T-helper 1 cell treated with Interleukin-12 subunit alpha and Interleukin-12 subunit beta and Interleukin-4 antibody, amounts not matched to agents 30 μg/mL and 1 μg/mL, for 36 hours (primary cell): Measurements from ENCODE around the gene ZNF296.

ENCODE experiments used
- H3K27ac Mint-ChIP-seq: one replicate; pipeline ENCODE4 v1.8.0; 2021; ENCODE audit warnings: mild to moderate bottlenecking, mixed read lengths
- H3K27me3 Mint-ChIP-seq: one replicate; pipeline ENCODE4 v1.8.0; 2021; ENCODE audit warnings: low read depth, mixed read lengths
- H3K36me3 Mint-ChIP-seq: one replicate; pipeline ENCODE4 v1.8.0; 2021; ENCODE audit warnings: low read depth, mixed read lengths
- H3K4me1 Mint-ChIP-seq: one replicate; pipeline ENCODE4 v1.8.0; 2021; ENCODE audit warnings: low read depth, mixed read lengths
- H3K4me3 Mint-ChIP-seq: one replicate; pipeline ENCODE4 v1.8.0; 2021; ENCODE audit warnings: mild to moderate bottlenecking, moderate library complexity, mixed read lengths
- H3K9me3 Mint-ChIP-seq: one replicate; pipeline ENCODE4 v1.8.0; 2021; ENCODE audit warnings: mixed read lengths

The ZNF296 gene

DNA sequence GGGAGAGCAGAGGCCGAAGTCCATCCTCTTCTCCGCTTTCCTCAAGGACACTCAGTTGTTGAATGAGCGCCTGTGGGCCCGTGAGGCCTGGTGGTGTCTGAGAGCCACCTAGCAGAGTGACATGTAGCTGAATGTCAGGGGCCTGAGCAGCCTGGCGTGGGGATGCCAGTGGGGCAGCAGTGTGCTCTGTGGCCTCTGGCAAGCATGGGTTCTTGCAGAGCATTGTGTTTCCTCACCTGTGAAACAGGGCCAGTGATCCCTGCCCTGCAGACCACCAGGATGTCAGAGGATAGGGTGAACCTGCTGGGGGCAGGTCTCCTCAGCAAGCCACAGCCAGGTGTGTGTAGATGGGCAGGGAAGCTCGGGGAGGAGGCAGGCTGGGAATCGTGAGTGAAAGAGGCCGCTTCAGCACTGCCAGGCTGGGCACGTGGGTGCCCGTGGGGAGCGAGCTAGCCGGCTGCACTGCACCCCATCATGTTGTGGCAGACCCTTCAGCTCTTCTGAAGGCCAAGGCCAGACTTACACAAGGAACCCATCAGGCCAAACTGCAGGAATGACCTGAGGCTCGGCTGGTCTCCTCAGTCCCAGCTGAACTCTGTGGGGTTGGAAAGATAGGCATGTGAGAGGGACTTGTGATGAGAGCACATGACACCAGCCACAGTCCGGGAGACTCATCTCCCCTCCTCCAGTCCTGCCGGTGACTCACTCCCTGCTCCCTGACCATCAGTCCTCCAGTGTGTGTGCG is 21.7 kb upstream of the ZNF296 start:
- Mint-ChIP-seq H3K36me3 (peaks cover 5% of the 10 kb centered on the region), H3K27me3 (no peaks in the 10 kb centered on the region), H3K27ac (no peak overlapping the region), H3K4me3 (no peak overlapping the region), H3K4me1 (peaks cover 32% of the 10 kb centered on the region), H3K9me3 (no peaks in the 10 kb centered on the region)

DNA sequence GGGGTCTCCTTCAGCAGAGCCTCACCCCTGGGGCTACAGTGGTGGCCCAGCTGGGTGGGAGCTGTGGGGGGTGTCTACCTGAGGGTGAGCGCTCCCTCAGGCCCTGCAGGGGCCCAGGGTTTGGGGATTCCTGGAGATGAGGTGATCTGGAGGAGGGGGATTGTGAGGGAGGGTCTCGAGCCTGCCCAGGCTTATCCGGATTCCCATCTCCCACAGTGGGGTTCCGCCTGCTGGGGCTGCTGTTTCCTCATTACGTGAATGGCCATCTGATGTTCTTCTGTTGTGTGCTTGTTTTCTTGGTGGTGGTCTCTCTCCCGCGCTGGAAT is 21.1 kb upstream of the ZNF296 start:
- H3K27me3 Mint-ChIP-seq, result no peaks in the 10 kb centered on the region
- H3K4me3 Mint-ChIP-seq, result no peak overlapping the region
- no peaks in the 10 kb centered on the region for H3K9me3 Mint-ChIP-seq
- peaks cover 5% of the 10 kb centered on the region for H3K36me3 Mint-ChIP-seq
- H3K4me1 Mint-ChIP-seq, result peaks cover 32% of the 10 kb centered on the region
- H3K27ac Mint-ChIP-seq, result no peak overlapping the region

DNA sequence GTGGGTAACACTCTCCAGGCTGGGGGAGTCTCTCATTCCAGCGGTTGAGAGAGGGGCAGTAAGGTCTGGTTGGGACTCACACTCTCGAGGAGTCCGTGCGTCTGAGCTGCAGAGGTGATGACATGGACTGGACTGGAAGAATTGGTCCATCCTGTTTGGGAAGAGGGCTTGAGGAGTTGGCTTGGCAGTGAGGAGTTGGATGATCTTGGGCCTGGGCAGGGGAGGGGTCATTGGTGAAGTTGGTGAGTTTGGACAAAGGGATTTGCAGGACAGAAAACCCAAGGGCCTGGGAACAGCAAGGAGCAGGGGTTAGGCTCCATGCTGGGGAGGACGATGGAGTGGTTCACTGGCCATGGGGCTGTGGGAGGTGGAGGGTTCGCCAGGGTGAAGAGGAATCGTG is 20.4 kb upstream of the ZNF296 start:
- Mint-ChIP-seq H3K4me3 (no peak overlapping the region), H3K9me3 (no peaks in the 10 kb centered on the region), H3K36me3 (peaks cover 7% of the 10 kb centered on the region), H3K27ac (no peak overlapping the region), H3K4me1 (peaks cover 35% of the 10 kb centered on the region), H3K27me3 (no peaks in the 10 kb centered on the region)

DNA sequence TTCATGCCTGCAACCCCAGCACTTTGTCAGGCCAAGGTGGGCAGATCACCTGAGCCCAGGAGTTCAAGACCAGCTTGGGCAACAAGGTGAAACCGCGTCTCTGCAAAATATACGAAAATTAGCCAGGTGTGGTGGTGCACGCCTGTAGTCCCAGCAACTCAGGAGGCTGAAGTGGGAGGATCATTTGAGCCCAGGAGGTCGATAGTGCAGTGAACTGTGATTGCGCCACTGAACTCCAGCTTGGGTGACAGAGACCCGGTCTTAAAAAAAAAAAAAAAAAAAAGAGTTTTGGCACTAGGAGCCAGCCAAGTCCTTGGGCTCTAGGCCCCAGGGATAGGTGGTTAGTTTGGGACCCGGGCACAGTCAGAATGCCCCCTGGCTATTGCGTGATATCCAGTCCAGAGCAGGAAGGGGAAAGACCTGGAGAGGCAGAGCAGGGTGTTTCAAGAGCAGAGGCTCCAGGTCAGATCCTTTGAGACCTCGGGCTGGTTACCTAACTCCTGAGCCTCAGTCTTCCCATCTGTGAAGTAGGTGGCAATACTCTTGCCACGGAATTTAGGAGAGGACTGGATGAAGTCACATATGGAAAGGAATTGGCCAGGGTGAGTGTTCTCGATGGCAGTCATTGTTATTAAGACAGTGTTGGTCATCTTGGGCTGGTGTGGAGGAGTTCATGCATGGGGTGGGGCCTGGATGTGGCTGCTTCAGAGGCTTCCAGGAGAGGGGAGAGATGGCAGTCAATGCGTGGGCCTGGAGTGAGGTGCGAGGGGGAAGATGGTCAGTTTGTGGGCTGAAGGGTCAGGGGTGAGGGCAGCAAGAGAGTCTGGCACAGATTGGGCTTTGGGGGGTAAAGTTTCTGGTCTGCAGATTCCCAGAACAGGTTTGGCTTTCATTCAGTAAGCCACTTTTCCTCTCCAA is 19.5 kb upstream of the ZNF296 start:
- H3K36me3 Mint-ChIP-seq, result peaks cover 12% of the 10 kb centered on the region

DNA sequence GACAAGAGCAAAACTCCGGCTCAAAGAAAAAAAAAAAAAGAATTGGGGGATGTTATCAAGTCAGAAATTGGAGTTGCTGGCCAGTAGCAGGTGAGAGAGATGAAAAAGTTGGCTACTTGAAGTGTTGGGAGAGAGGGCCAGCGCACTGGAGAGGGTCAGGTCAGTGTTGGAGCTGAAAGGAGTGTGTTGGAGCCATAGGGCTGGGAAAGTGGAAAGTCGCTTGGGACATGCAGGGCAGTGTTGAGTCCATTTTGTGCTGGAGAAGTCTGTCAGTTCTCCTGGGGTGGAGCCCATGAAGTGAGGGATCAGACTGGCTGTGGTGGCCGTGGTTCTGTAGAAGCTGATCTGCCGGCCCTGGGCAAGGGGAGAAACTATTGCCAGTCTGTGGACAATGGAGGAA is 18.4 kb upstream of the ZNF296 start:
- peaks cover 2% of the 10 kb centered on the region for H3K9me3 Mint-ChIP-seq
- no peaks in the 10 kb centered on the region for H3K27me3 Mint-ChIP-seq
- peaks cover 41% of the 10 kb centered on the region for H3K4me1 Mint-ChIP-seq
- H3K36me3 Mint-ChIP-seq, result peaks cover 15% of the 10 kb centered on the region
- peak overlapping the region; percentile 86 for H3K4me3 Mint-ChIP-seq
- peak overlapping the region; percentile 28 for H3K27ac Mint-ChIP-seq

More for the DNA sequence above, 19.5 kb upstream of the ZNF296 start:
- Mint-ChIP-seq H3K4me3 (no peak overlapping the region), H3K4me1 (peaks cover 41% of the 10 kb centered on the region), H3K27me3 (no peaks in the 10 kb centered on the region), H3K27ac (peak overlapping the region; percentile 22), H3K9me3 (peaks cover 2% of the 10 kb centered on the region)

DNA sequence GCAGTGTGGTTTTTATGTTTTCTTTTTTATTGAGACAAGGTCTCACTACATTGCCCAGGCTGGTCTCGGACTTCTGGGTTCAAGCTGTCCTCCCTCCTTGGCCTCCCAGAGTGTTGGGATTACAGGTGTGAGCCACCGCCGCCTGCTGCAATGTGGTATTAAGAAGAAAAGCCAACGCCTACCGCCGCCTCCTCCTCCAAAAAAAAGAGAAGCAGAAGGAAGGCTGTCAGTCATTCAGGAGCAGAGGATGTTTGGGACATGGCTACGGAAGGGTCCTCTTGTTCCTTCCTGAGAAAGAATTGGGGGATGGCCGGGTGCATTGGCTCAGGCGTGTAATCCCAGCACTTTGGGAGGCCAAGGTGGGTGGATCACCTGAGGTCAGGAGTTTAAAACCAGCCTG is 17.9 kb upstream of the ZNF296 start:
- Mint-ChIP-seq H3K4me1 (peaks cover 41% of the 10 kb centered on the region), H3K4me3 (peak overlapping the region; percentile 86), H3K36me3 (peaks cover 14% of the 10 kb centered on the region), H3K27ac (peak overlapping the region; percentile 79), H3K9me3 (peaks cover 2% of the 10 kb centered on the region), H3K27me3 (no peaks in the 10 kb centered on the region)

DNA sequence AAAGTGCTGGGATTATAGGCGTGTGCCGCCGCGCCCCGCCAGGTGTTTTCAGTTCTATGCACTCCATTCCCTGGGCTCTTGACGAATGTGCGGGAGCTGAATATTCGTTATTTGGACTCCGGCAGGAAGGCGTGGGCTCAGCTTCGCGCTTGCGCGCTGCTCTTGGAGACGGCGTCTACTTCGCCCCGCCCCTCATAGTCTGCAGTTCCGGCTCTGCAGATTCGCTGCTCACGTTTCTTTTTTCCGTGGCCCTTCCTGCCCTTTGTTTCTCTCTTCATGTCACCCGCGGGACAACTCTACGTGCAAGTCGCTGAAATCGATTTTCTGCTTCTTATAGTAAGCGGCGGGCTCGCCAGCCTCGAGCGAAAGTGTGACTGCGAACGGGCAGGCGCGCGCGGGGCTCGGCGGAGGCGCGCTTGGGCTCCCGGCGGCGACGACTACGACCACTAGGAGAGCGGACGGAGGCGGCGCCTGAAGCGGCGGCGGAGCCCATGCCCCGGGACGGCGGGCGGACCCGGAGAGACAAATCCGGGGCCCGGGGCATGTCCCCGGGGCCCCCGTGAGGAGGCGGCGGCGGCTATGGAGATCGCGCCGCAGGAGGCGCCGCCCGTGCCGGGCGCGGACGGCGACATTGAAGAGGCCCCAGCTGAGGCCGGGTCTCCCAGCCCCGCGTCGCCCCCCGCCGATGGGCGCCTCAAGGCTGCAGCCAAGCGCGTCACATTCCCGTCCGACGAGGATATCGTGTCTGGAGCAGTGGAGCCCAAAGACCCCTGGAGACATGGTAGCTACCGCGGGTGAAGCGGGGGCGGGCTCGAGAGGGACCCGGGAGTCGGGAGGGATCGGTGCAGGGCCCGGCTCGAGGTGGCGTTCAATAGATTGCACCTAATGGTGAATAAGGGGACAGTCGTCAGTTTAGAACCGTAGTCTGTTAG is 16.7 kb upstream of the ZNF296 start, which contains the start of gene PPP1R37:
Gene PPP1R37 (plus strand): TSS at position 433 of the 932 bp plus-strand sequence. CDS start 147 bp downstream, at position 580.
- Mint-ChIP-seq H3K27me3 (no peaks in the 10 kb centered on the region), H3K36me3 (peaks cover 14% of the 10 kb centered on the region), H3K4me3 (peak within 1 kb of the TSS; percentile 86), H3K4me1 (peaks cover 45% of the 10 kb centered on the region), H3K9me3 (peaks cover 2% of the 10 kb centered on the region), H3K27ac (peak within 1 kb of the TSS; percentile 94)

DNA sequence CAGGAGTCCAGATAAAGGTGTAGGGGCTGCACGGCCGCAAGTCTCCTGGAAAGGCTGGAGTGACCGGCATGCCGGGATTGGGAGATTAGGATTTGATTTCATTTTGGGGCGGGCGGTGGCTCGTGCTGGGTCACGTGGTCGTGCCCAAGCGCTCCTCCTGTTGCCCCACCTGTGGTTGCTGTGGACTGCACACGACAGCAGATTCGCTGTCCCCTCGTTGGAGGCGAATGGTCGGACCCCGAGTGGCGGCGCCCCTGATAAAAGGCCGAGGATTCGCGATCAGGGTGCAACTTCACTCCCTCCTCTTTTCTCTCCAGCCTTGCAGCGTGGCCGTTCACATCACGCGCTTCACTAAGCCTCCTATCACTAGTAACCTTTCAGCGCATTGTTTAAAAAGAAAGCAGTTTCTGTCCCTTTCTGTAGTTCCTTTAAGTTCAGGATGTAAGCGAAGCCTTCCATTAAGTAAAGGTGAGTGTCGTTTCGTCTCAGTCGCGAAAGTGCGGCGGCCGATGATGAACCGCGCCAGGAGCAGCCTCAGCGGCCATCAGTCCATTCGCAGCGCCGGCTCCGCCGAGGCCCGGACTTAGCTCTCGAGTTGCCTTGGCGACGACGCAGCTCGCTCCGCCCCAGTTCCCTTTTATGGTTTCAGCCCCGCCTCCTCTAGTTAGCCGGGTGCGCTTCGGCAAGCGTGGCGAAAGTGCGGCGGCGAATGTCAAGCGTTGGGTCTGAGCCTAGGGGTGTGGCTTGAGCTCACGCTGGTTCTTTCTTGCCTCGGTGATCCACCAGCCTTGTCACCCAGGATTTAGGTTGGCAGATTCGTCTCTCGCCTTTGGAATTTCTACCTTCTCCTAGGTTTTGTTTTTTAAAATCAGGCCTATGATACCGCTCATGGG is 15.0 kb upstream of the ZNF296 start:
- Mint-ChIP-seq H3K36me3 (peaks cover 16% of the 10 kb centered on the region), H3K27me3 (no peaks in the 10 kb centered on the region), H3K4me3 (peak overlapping the region; percentile 86), H3K27ac (peak overlapping the region; percentile 94), H3K9me3 (peaks cover 2% of the 10 kb centered on the region), H3K4me1 (peaks cover 45% of the 10 kb centered on the region)

DNA sequence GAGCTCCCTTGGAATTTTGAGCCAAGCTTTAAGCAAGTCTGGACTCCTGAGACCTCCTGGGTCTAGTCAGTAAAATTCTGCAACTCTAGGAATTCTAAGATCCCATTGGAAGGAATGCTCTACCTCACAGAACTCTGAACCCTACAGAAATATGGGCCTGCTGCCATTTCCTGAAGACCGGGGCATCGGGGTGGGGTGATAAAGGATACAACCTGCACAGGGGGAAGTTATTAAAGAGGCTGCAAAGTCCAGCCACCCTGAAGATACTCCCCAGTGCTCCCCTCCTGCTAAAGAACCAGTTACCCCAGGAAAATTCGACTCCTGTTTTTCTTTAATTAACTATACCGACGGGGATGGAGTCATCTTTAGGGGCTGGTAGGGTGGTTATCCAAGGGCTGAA is 14.3 kb upstream of the ZNF296 start:
- Mint-ChIP-seq H3K4me1 (peaks cover 41% of the 10 kb centered on the region), H3K9me3 (peaks cover 2% of the 10 kb centered on the region), H3K4me3 (no peak overlapping the region), H3K36me3 (peaks cover 16% of the 10 kb centered on the region), H3K27me3 (no peaks in the 10 kb centered on the region), H3K27ac (no peak overlapping the region)

DNA sequence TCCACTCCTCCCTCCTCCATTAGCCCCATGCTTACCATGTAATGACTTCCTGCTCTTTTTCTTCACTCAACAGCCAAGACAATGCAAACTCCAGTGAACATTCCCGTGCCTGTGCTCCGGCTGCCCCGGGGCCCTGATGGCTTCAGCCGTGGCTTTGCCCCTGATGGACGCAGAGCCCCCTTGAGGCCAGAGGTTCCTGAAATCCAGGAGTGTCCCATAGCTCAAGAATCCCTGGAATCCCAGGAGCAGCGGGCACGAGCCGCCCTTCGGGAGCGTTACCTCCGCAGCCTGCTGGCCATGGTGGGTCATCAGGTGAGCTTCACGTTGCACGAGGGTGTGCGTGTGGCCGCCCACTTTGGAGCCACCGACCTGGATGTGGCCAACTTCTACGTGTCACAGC is 13.8 kb upstream of the ZNF296 start:
- H3K4me1 Mint-ChIP-seq, result peaks cover 41% of the 10 kb centered on the region

DNA sequence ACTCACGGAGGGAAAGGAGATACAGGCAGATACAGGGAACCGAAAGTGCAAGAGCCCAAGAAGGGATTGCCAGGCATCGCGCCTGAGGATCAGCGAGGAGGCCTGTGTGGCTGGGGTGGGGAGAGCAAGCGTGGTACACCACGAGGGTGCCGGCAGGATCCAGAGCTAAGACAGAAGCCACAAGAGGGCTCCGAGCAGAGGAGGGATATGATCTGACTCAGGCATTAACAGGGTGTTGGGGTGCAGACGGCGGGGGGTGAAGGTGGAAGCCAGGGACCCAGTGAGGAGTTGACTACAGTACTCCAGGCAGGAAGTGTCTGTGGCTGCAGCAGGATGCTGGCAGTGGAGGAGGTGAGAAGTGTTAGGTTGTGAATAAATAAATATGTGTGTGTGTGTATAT is 11.3 kb upstream of the ZNF296 start:
- Mint-ChIP-seq H3K4me1 (peaks cover 26% of the 10 kb centered on the region), H3K36me3 (peaks cover 18% of the 10 kb centered on the region), H3K27ac (peak overlapping the region; percentile 93), H3K4me3 (peak overlapping the region; percentile 82), H3K27me3 (no peaks in the 10 kb centered on the region), H3K9me3 (peaks cover 2% of the 10 kb centered on the region)

More for the DNA sequence above, 13.8 kb upstream of the ZNF296 start:
- Mint-ChIP-seq H3K27me3 (no peaks in the 10 kb centered on the region), H3K4me3 (no peak overlapping the region), H3K27ac (no peak overlapping the region), H3K36me3 (peaks cover 18% of the 10 kb centered on the region), H3K9me3 (peaks cover 2% of the 10 kb centered on the region)

DNA sequence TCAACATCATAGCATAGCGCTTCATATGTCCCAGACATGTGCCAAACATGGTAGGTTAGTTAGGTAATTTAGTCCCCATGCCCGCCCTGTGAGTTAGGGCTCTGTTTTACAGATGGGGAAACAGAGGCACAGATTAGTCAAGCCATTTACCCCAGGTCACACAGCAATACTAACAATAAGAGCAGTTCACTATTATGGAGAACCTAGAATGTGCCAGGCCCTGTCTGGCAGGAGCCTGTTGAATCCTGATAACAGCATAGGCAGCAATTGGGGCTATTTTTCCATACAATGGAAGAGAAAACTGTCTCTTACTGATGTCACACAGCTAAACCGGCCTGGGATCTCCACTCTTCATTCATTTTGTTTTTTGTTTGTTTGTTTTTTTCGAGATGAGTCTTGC is 10.2 kb upstream of the ZNF296 start:
- Mint-ChIP-seq H3K4me1 (peaks cover 27% of the 10 kb centered on the region), H3K9me3 (peaks cover 2% of the 10 kb centered on the region), H3K27ac (peak overlapping the region; percentile 55), H3K27me3 (no peaks in the 10 kb centered on the region), H3K4me3 (no peak overlapping the region), H3K36me3 (peaks cover 26% of the 10 kb centered on the region)

DNA sequence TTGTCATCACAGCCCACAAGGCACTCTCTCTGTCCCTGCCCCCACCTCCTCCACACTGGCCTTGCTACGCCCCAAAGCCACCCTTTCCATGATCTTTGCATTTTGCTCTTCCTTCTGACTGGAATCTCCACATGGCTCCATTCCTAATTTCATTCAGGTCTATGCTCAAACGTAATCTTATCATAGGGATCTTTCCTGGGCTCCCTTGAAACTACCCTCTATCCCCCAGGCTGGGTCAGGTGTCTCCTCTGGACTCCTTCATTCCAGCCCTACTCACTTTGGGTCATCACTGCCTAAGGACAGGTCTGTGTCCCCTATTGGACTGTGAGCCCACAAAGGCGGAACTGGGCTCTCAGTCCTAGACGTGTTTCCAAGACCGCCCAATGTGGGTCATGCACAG is 5.9 kb upstream of the ZNF296 start:
- Mint-ChIP-seq H3K4me1 (peaks cover 29% of the 10 kb centered on the region), H3K27ac (peak overlapping the region; percentile 60), H3K27me3 (no peaks in the 10 kb centered on the region)

More for the DNA sequence above, 5.9 kb upstream of the ZNF296 start:
- Mint-ChIP-seq H3K36me3 (peaks cover 19% of the 10 kb centered on the region), H3K9me3 (no peaks in the 10 kb centered on the region), H3K4me3 (peak overlapping the region; percentile 56)
